Prostate gland (tissue), 2 donors: ENCODE results near the gene SLC4A3. TPM values are rescaled to one million over a fixed set of nuclear protein-coding genes. Genes with fewer than 3 reads are reported as not detected.

Experiments used
- DNase-seq: peaks from one replicate; pipeline ENCODE4 v3.0.0-alpha.2; 2019; ENCODE audit warnings: low spot score
- H3K27ac ChIP-seq, 2 donors: fragments of 200-600 bp; sonication (generic); 2 replicates each; pipeline ENCODE4 v1.5.1; 2017 to 2019
- H3K27me3 ChIP-seq: fragments of 200-600 bp; sonication (generic); replicated peaks from 2 replicates; pipeline ENCODE4 v1.5.1; 2019; ENCODE audit not compliant: insufficient read depth
- H3K36me3 ChIP-seq, 2 donors: fragments of 200-600 bp; sonication (generic); 1 replicate in 1 of 2; 2 replicates in 1 of 2; pipeline versions ENCODE4 v1.5.1 to v1.8.1; 2017 to 2019
- H3K4me1 ChIP-seq: fragments of 200-600 bp; sonication (generic); replicated peaks from 2 replicates; pipeline ENCODE4 v1.5.1; 2019
- H3K4me3 ChIP-seq, 2 donors: fragments of 200-600 bp; sonication (generic); 2 replicates each; pipeline ENCODE4 v1.5.1; 2017 to 2019
- H3K9me3 ChIP-seq: fragments of 200-600 bp; sonication (generic); 2 replicates; pipeline ENCODE4 v1.5.1; 2017
- CTCF ChIP-seq, 4 experiments: fragments of 200-600 bp in 2 of 4; fragments of 450-650 bp in 2 of 4; sonication (generic) in 2 of 4; IDR thresholded peaks; 1 replicate in 3 of 4; 2 replicates in 1 of 4; pipeline ENCODE4 v1.5.1; 2016 to 2019; ENCODE audit warnings: antibody characterized with exemption in 4 of 4, mild to moderate bottlenecking in 2 of 4, moderate library complexity in 2 of 4
- POLR2A ChIP-seq: fragments of 450-650 bp; IDR thresholded peaks from one replicate; pipeline ENCODE4 v1.6.1; 2016; ENCODE audit warnings: antibody characterized with exemption, mild to moderate bottlenecking
- POLR2AphosphoS5 ChIP-seq: sonication (generic); formaldehyde crosslinking; IDR thresholded peaks from one replicate; pipeline ENCODE4 v1.6.1; 2017; ENCODE audit warnings: antibody characterized with exemption
- WGBS: methylation state at CpG from one replicate; pipeline ENCODE4 v1.1.5; 2018; 5-methylcytosine and 5-hydroxymethylcytosine counted together
- intact Hi-C: fragments of 100-400 bp; cut with DNase I; formaldehyde crosslinking; loops from one replicate; pipeline ENCODE4 v1.14.2; 2022
- small RNA-seq, 2 donors: library from RNA; depleted of rRNA; stranded (forward); fragments of <200 nt; gene quantifications; one replicate each; pipeline ENCODE3, GENCODE V24; 2016
- total RNA-seq, 2 donors: library from RNA; depleted of rRNA; stranded (reverse); fragments of >200 nt; gene quantifications; one replicate each; pipeline ENCODE4 v1.1.0, GENCODE V29; 2016

The SLC4A3 gene
- total RNA-seq, 2 donors from 2014 or later = 7.6 to 44.6 TPM

DNA sequence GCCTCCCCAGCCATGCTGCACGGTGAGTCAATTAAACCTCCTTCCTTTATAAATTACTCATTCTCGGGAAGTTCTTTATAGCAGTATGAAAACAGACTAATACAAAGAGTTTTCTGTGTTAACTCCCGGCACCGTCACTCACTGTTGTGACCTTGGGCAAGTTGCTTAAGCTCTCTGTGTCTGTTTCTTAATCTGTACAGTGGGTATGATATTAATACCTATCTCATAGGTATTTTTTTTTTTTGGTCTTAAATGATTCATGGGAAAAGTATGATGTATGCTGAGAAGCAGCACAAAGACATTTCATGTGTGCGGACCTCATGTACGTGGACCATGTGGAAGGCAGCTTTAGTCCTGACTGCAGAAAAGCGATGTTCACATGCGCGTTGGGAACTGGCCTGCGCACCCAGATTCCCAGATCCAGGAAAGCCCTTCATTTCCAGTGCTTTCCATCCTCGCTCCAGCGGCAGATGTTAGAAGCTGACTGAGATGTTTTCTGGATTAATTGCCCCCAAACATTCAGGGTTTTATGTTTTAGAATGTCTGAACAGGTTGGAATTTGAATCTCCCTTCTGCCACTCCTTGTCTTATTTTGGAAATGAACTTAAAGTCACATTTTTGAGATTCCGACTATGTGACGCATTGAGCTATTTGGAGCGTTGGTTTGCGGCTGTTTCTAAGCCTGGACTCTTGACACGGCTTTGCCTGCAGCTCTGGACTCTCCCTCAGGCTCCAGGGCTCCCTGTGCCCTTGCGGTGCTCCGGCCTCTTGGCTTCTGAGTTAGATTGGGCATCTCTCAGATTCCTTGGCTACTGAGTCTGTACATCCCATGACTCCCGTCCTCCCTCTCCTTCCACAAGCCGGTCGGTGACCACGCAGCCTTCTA, 61.4 kb downstream of the SLC4A3 start:
- Histone ChIP-seq H3K4me3 (no peak overlapping the region), H3K36me3 (no peaks in the 10 kb centered on the region), H3K27me3 (no peaks in the 10 kb centered on the region), H3K4me1 (no peaks in the 10 kb centered on the region), H3K9me3 (no peaks in the 10 kb centered on the region), H3K27ac (no peak overlapping the region)
- TF ChIP-seq CTCF (IDR thresholded peaks at IDR 0.05) (no peak), POLR2AphosphoS5 (no peak), POLR2A (no peak)
- WGBS = 73% methylated on average over 23 of the region's 23 CpGs
- DNase-seq = no peak
- intact Hi-C loops = loop anchor here (2.0 to 5.0 kb wide), 2 partner anchors 47 to 146 kb away; partner anchors contain the start of gene CHPF

GRCh38 chr2:219689676-219690628, 62.5 kb downstream of the SLC4A3 start:
- WGBS = 41% methylated on average over 17 of the region's 17 CpGs
- H3K27me3 ChIP-seq = no peaks in the 10 kb centered on the region
- intact Hi-C loops = loop anchor here (2.0 to 10.0 kb wide), 3 partner anchors 48 to 295 kb away; partner anchors contain the start of gene CHPF
- H3K36me3 ChIP-seq = no peaks in the 10 kb centered on the region
- TF ChIP-seq POLR2AphosphoS5 (no peak), CTCF (IDR thresholded peaks at IDR 0.05) (peak; percentile 42 to 84 (median 80)), POLR2A (no peak)
- H3K4me1 ChIP-seq = no peaks in the 10 kb centered on the region
- H3K27ac ChIP-seq = no peak overlapping the region
- DNase-seq = peak; percentile 44
- H3K9me3 ChIP-seq = no peaks in the 10 kb centered on the region
- H3K4me3 ChIP-seq = no peak overlapping the region

GRCh38 chr2:219691571-219691970, 64.1 kb downstream of the SLC4A3 start:
- Histone ChIP-seq H3K9me3 (no peaks in the 10 kb centered on the region), H3K4me1 (no peaks in the 10 kb centered on the region), H3K27ac (no peak overlapping the region), H3K36me3 (no peaks in the 10 kb centered on the region), H3K4me3 (no peak overlapping the region), H3K27me3 (no peaks in the 10 kb centered on the region)
- DNase-seq = no peak
- TF ChIP-seq POLR2A (no peak), POLR2AphosphoS5 (no peak), CTCF (IDR thresholded peaks at IDR 0.05) (no peak)
- intact Hi-C loops = loop anchor here (10.0 kb wide), 1 partner anchor 297 kb away; no protein-coding TSS in a partner anchor
- WGBS = 80% methylated on average over 10 of the region's 10 CpGs

Small RNA genes lying within 50 kb of the gene (small RNA-seq; reads per million reads assigned to genes)
- 0 reads per million in 2 donors for gene RN7SKP213

Other genes with a start within 250 kb of the SLC4A3 start
- gene DNPEP, start 239.7 kb upstream of the SLC4A3 start, total RNA-seq = 10 to 100 TPM; 54.1 to 82.4 TPM
- 1,000 to 10,000 TPM; 1,584 to 1,742 TPM for gene DES, start 209.3 kb upstream of the SLC4A3 start, total RNA-seq
- gene SPEG, start 192.8 kb upstream of the SLC4A3 start, total RNA-seq = 10 to 100 TPM; 30.7 to 53.4 TPM
- gene GMPPA, start 128.7 kb upstream of the SLC4A3 start, total RNA-seq = 10 to 100 TPM; 41.2 to 53.8 TPM
- under 1 TPM; 0.09 to 0.45 TPM for gene ASIC4, start 113.1 kb upstream of the SLC4A3 start, total RNA-seq
- 100 to 1,000 TPM; 150 to 819 TPM for gene CHPF, start 83.8 kb upstream of the SLC4A3 start, total RNA-seq
- gene TMEM198, start 83.6 kb upstream of the SLC4A3 start, total RNA-seq = 10 to 100 TPM in 1 of 2 donors, 1 to 10 TPM in 1; 5.7 to 11.5 TPM
- gene OBSL1, start 56.1 kb upstream of the SLC4A3 start, total RNA-seq = 100 to 1,000 TPM; 142 to 330 TPM
- gene INHA, start 55.3 kb upstream of the SLC4A3 start, total RNA-seq = 100 to 1,000 TPM in 1 of 2 donors, under 1 TPM in 1; 0.96 to 391 TPM
- 10 to 100 TPM; 18.3 to 60.3 TPM for gene STK11IP, start 29.8 kb upstream of the SLC4A3 start, total RNA-seq